ENCODE data around the gene GNAS.

Gene GNAS

GRCh38 chr20:58899512-58899911 lies 47.0 kb downstream of the GNAS start:
- H3K27me3 ChIP-seq (ENCODE audit: insufficient read depth, low read length, poor library complexity, severe bottlenecking) = no peaks in the 10 kb centered on the region
- H3K4me1 ChIP-seq (ENCODE audit: insufficient read depth, low read length, poor library complexity, severe bottlenecking) = peaks cover 34% of the 10 kb centered on the region
- peaks cover 73% of the 10 kb centered on the region for H3K36me3 ChIP-seq (ENCODE audit: insufficient read depth, low read length)
- peaks cover 96% of the 10 kb centered on the region for H3K79me2 ChIP-seq (ENCODE audit: insufficient read depth, low read length)
- peaks cover 97% of the 10 kb centered on the region for H4K20me1 ChIP-seq (ENCODE audit: insufficient read depth, low read length, poor library complexity, severe bottlenecking)
- no peak overlapping the region for H3K4me3 ChIP-seq (ENCODE audit: low read length, poor library complexity, severe bottlenecking)
- peak overlapping the region; percentile 15 for H3K4me2 ChIP-seq (ENCODE audit: low read depth, low read length, poor library complexity, severe bottlenecking)
- H3K9me2 ChIP-seq (replicated peaks; ENCODE audit: low read depth, low read length) = no peaks in the 10 kb centered on the region
- H3F3A ChIP-seq (ENCODE audit: low read depth) = no peaks in the 10 kb centered on the region; the same call in 1 of the 2 replicates
- TF ChIP-seq EZH2phosphoT487 (IDR thresholded peaks at IDR 0.05; ENCODE audit: borderline replicate concordance) = no peak
- TF ChIP-seq CTCF (conservative IDR thresholded peaks at IDR 0.05; ENCODE audit: low read length) = no peak
- no peaks in the 10 kb centered on the region for H3K9me3 ChIP-seq (ENCODE audit: insufficient read depth, low read depth, low read length)
- no peak overlapping the region for H2AFZ ChIP-seq (ENCODE audit: low read length)
- H3K9ac ChIP-seq (ENCODE audit: low read depth, low read length, poor library complexity, severe bottlenecking) = no peak overlapping the region

GRCh38 chr20:58900397-58900796 lies 47.9 kb downstream of the GNAS start:
- Histone ChIP-seq H2AFZ (ENCODE audit: low read length) (no peak overlapping the region), H3K79me2 (ENCODE audit: insufficient read depth, low read length) (peaks cover 92% of the 10 kb centered on the region), H3K4me1 (ENCODE audit: insufficient read depth, low read length, poor library complexity, severe bottlenecking) (peaks cover 25% of the 10 kb centered on the region), H3K27me3 (ENCODE audit: insufficient read depth, low read length, poor library complexity, severe bottlenecking) (no peaks in the 10 kb centered on the region), H3K9me3 (ENCODE audit: insufficient read depth, low read depth, low read length) (no peaks in the 10 kb centered on the region), H3K36me3 (ENCODE audit: insufficient read depth, low read length) (peaks cover 82% of the 10 kb centered on the region), H3K9me2 (replicated peaks; ENCODE audit: low read depth, low read length) (no peaks in the 10 kb centered on the region), H3K4me2 (ENCODE audit: low read depth, low read length, poor library complexity, severe bottlenecking) (no peak overlapping the region), H4K20me1 (ENCODE audit: insufficient read depth, low read length, poor library complexity, severe bottlenecking) (peaks cover 97% of the 10 kb centered on the region), H3F3A (ENCODE audit: low read depth) (no peaks in the 10 kb centered on the region; the same call in 1 of the 2 replicates), H3K9ac (ENCODE audit: low read depth, low read length, poor library complexity, severe bottlenecking) (no peak overlapping the region), H3K4me3 (ENCODE audit: low read length, poor library complexity, severe bottlenecking) (no peak overlapping the region)
- TF ChIP-seq CTCF (conservative IDR thresholded peaks at IDR 0.05; ENCODE audit: low read length) = no peak
- TF ChIP-seq EZH2phosphoT487 (IDR thresholded peaks at IDR 0.05; ENCODE audit: borderline replicate concordance) = no peak

GRCh38 chr20:58901488-58902402 lies 49.2 kb downstream of the GNAS start:
- Histone ChIP-seq H3K4me2 (ENCODE audit: low read depth, low read length, poor library complexity, severe bottlenecking) (no peak overlapping the region), H3K9me3 (ENCODE audit: insufficient read depth, low read depth, low read length) (no peaks in the 10 kb centered on the region), H3K4me1 (ENCODE audit: insufficient read depth, low read length, poor library complexity, severe bottlenecking) (peaks cover 13% of the 10 kb centered on the region), H3K4me3 (ENCODE audit: low read length, poor library complexity, severe bottlenecking) (no peak overlapping the region), H3K9ac (ENCODE audit: low read depth, low read length, poor library complexity, severe bottlenecking) (no peak overlapping the region), H4K20me1 (ENCODE audit: insufficient read depth, low read length, poor library complexity, severe bottlenecking) (peaks cover 86% of the 10 kb centered on the region), H3K27me3 (ENCODE audit: insufficient read depth, low read length, poor library complexity, severe bottlenecking) (no peaks in the 10 kb centered on the region), H3K9me2 (replicated peaks; ENCODE audit: low read depth, low read length) (no peaks in the 10 kb centered on the region), H3K36me3 (ENCODE audit: insufficient read depth, low read length) (peaks cover 82% of the 10 kb centered on the region), H2AFZ (ENCODE audit: low read length) (no peak overlapping the region), H3F3A (ENCODE audit: low read depth) (no peaks in the 10 kb centered on the region; the same call in 1 of the 2 replicates), H3K79me2 (ENCODE audit: insufficient read depth, low read length) (peaks cover 82% of the 10 kb centered on the region)
- TF ChIP-seq EZH2phosphoT487 (IDR thresholded peaks at IDR 0.05; ENCODE audit: borderline replicate concordance) = no peak
- TF ChIP-seq CTCF (conservative IDR thresholded peaks at IDR 0.05; ENCODE audit: low read length) = no peak
